ENCODE data around the gene CCN6.

CCN6 gene

GRCh38 chr6:112117554-112117953 lies 63.6 kb downstream of the CCN6 start:
- peak; percentile 19 for DNase-seq (ENCODE audit: low spot score)

GRCh38 chr6:112118034-112118433 lies 64.1 kb downstream of the CCN6 start:
- no peak for DNase-seq (ENCODE audit: low spot score)
